Stimulated activated CD8-positive, alpha-beta memory T cell treated with anti-CD3 and anti-CD28 coated beads, Interleukin-4, amount 100 ng/mL, for 24 hours (primary cell): Measurements from ENCODE around the gene DHRS13.

Source experiments
- DNase-seq: peaks from one replicate; pipeline ENCODE4 v3.0.0-alpha.2; 2020; ENCODE audit warnings: low read depth

The DHRS13 gene

GRCh38 chr17:28902819-28903545 lies at the start of gene DHRS13:
Gene DHRS13, minus strand, starts transcription at chr17:28903079. Its CDS starts 135 bp downstream, at chr17:28902944.
- peak; percentile 88 for DNase-seq

DNA sequence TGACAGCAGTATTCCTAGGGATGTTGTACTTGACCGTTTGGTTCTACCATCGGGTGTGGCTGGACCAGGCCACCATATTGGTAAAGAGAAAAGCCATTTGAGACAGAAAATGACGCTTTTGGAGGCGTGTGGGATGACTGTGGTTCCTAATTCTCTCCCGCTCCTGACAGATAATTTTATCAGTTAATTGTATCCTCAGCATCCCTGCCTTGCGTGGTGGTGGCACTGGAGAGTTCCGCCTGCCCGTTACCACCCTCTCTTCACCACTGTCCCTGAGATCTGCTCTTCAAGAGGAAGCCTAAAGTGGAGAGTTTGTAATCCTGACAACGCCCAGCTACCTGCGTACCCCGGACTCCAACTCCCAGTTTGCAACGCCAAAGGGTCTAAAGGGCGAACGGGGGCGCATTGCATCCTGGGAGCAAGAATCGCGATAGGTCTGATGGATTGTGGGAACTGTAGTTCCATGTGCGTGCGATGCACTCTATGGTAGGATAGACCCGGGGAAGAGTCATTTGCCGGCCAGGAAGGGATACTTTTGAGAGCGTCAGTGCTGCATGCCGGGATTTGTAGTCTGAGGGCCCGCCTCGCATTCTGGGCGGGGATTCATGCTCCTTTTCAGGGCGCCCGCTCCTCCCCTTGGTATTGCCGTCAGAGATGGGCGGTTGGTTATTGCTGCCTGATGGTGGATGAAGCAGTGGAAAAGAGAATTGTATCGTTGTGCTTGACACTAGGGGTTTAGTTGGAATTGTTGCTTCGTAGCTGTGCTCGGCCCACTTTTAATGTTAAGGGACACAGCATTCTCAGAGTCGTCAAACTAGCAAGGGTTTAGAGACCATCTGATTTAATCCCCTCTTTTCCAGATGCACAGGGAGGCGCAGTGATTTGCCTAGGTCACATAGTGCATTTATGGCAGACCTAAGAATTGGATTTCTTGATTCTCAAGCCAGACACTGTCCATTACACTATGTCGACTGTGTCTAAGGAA lies 49.4 kb upstream of the DHRS13 start:
- DNase-seq = peak; percentile 86

GRCh38 chr17:28951428-28951990 lies 48.6 kb upstream of the DHRS13 start, which contains the start of gene PHF12:
Gene PHF12, minus strand, starts transcription at chr17:28951518. Its CDS starts 558 bp downstream, at chr17:28950960.
- DNase-seq = peak; percentile 100

GRCh38 chr17:28950752-28951427 lies 48.0 kb upstream of the DHRS13 start:
- no peak for DNase-seq

- DNase-seq = peak; percentile 39
These were observed 47.3 kb upstream of the DHRS13 start for GRCh38 chr17:28950017-28950751.

- peak; percentile 50 for DNase-seq
These were observed 46.5 kb upstream of the DHRS13 start for GRCh38 chr17:28949185-28950016.

- DNase-seq = no peak
These were observed 46.0 kb upstream of the DHRS13 start for GRCh38 chr17:28948873-28949184.

DNA sequence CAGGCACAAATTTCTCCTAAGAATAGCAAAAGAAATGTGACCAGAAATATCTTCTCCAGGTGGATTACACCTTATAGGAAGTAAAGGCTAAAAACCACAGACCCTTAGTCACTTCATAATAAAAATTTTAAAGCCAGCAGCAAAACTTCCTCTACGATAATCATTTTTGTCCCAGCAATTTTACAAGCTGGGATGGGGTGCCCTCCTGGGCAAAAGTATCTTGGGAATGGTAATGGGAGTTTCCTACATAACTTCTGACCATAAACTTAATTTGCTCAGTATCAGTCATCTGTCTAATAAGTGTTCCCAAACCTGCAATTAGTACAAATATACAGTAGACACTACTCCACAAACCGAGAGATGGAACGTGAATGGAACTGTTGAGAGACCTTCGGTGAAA lies 45.5 kb upstream of the DHRS13 start:
- no peak for DNase-seq

DNA sequence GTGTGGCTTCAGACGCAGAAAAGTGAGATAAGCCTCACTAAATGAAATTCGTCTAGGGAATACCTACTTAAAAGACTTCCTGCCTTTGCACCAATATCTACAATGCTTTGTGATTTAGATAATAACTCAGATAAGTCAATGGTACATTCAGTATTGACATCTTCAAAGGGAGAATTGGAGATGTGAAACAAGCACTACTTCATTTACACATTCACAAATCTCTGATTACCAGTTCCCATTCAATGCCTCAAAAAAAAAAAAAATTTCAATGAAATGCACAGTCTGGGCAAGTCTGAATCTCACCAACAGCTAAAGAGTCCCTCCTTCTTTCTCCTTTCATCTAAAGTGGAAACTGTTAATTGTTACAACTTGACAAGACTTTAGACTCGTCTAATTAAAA lies 44.8 kb upstream of the DHRS13 start:
- DNase-seq = no peak

DNA sequence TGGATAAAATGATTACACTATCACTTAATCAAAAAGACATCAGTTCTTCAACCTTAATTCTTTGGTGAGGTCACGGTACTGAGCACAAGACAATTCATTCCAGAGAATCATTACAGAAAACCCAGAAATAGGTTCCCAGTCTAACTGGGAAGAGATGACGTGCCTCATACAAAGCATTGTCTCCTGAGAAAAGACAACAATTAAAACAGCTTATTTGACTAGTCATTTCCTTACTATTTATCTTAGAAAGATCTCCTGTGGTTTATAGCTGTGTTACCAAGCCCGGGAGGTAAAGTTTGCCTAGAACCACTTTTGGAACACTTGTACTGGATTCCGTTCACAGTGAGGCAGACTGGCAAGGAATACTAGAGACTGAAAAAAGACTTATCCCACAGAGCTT lies 43.4 kb upstream of the DHRS13 start:
- no peak for DNase-seq

DNA sequence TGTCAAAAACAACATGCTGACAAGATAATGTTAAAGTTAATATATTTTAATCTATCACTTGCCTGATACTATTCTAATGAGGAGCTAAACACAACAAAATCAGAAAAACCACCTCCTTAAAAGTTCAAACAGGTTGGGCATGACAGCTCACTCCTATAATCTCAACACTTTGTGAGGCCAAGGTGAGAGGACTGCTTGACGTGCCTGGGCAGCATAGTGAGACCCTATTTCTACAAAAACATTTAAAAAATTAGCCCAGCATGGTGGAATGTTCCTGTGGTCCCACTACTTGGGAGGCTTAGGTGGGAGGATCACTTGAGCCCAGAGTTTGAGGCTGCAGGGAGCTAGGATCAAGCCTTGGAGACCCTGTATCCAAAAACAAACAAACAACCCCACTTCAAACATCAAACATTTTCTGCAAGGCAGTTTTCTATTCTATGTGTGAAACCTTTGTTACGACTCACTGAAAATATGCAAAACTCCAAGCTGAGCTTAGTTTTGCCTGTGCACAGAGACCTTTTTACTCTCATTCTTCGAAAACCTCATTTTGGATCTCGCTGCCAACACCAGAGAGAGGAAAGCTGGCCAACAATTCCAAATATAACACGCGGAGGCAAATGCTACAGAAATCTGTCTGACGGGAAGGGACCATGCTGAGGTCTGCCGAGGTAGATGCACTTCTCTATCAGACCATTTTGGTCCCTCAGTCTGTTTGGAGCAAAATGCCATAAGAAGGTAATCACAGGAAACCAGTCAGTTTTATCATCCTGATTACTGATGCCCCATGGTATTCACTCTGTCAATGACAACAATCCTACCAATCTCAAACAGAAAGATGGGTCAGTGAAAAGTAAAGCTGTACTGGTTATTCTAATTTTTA lies 42.2 kb upstream of the DHRS13 start:
- no peak for DNase-seq

GRCh38 chr17:28944343-28944742 lies 41.5 kb upstream of the DHRS13 start:
- no peak for DNase-seq

DNA sequence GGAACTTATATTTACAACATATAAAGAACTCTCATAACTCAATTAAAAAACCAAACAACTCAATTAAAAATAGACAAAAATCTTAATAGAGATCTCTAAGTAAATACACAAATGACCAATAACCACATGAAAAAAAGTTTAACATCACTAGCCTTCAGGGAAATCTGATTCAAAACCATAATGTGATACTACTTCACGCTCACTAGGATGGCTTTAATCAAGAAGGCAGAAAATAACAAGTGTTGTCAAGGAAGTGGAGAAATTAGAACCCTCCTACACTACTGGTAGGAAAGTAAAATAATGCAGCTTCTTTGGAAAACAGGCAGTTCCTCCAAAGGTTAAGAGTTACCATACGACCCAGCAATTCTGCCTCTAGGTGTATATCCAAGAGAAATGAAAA lies 40.0 kb upstream of the DHRS13 start:
- no peak for DNase-seq

DNA sequence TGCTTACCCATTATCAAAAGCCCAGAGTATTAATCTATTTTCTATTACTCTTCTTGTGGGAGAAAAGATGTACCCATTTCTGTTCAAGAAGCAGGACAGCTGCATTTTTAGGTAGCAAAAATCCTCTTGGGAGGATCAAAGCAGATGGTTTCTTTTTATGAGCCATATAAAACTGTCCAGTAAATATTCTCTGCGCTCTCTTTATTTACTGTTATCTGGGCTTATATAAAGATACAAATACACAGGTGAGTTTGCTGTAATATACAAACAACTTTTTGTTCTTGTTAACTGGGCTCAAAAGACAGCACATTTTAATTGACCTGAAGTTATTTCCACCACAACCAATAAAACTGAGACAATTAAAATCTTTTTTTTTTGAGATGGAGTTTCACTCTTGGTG lies 38.4 kb upstream of the DHRS13 start:
- DNase-seq = no peak

DNA sequence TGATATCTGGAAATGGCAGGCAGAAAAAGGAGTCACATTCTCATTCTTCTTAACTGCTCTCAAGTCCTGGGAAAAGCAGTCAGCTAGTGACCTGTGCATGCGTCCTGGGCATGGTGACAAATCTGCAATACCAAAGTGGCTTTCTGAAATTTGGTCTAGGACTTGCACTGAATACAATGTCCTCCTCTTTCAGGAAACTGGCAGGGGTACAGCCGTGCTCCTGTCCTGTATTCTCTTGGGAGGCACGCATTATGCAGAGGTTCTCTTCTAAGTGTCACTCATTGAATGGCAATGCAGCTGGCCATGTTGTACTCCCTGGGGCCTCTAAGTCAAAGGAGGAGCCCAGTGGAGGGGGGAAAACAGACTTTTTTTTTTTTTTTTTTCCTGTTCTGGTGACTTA lies 37.8 kb upstream of the DHRS13 start:
- DNase-seq = no peak

GRCh38 chr17:28940142-28940541 lies 37.3 kb upstream of the DHRS13 start:
- DNase-seq = no peak

GRCh38 chr17:28938552-28938951 lies 35.7 kb upstream of the DHRS13 start:
- DNase-seq = no peak

- no peak for DNase-seq
These were observed 34.3 kb upstream of the DHRS13 start for GRCh38 chr17:28937044-28937729.
